GM12878 (cell line): ENCODE results near the gene AGBL4. TPM values are rescaled to one million over a fixed set of nuclear protein-coding genes. Genes with fewer than 3 reads are reported as not detected.

Experiments used
- ATAC-seq: fragments of 200-7000 bp; cut with Tn5 transposase; 3 replicates; pipeline ENCODE4 v1.9.1; 2020; ENCODE audit warnings: mild to moderate bottlenecking, moderate library complexity
- BruUV-seq: library from RNA; stranded (reverse); fragments of 400-500 nt; replicated peaks from 2 replicates; lab custom pipeline; 2021; lab: Mats Ljungman, UMichigan
- CTCF ChIA-PET: fragments of 300-600 bp; sonication (Branson Sonifier 250); formaldehyde crosslinking; extraction: SDS; loops from one replicate; lab custom pipeline; 2021; ENCODE audit warnings: inconsistent platforms; lab: Yijun Ruan, JAX
- POLR2A ChIA-PET: fragments of 350-600 bp; formaldehyde crosslinking; extraction: SDS; loops from one replicate; lab custom pipeline; 2021; ENCODE audit warnings: inconsistent platforms; lab: Charles Lee
- RAD21 ChIA-PET: fragments of 300-600 bp; sonication (Branson Sonifier 250); formaldehyde crosslinking; loops from one replicate; lab custom pipeline; 2023; ENCODE audit warnings: antibody characterized with exemption; ENCODE audit not compliant: unreplicated experiment; lab: Charles Lee
- SMC1A ChIA-PET: fragments of 300-600 bp; sonication (Branson Sonifier 250); formaldehyde crosslinking; loops from one replicate; lab custom pipeline; 2023; ENCODE audit not compliant: unreplicated experiment, uncharacterized antibody; lab: Charles Lee
- DNase-seq: peaks from one replicate; pipeline ENCODE4 v3.0.0-alpha.2; 2011; ENCODE audit warnings: low read depth, low spot score
- FAIRE-seq: peaks from 3 replicates; lab custom pipeline; 2011; peaks lifted over from hg19 to GRCh38; lab: Jason Lieb, UNC
- H2AFZ ChIP-seq: 2 replicates; pipeline ENCODE4 v1.6.0; 2011; ENCODE audit warnings: low read depth, low read length, control low read depth; ENCODE audit not compliant: control insufficient read depth
- H3K27ac ChIP-seq: 2 replicates; pipeline ENCODE4 v1.5.1; 2011; ENCODE audit warnings: control low read depth; ENCODE audit not compliant: control insufficient read depth, insufficient read depth
- H3K27me3 ChIP-seq, 2 experiments: replicated peaks in 1 of 2; 2 replicates each; pipeline versions ENCODE4 v1.6.0 to v1.6.1; 2011; ENCODE audit warnings: low read length in 1 of 2; ENCODE audit not compliant: control insufficient read depth in 2 of 2, insufficient read depth in 2 of 2
- H3K36me3 ChIP-seq, 2 experiments: 2 replicates each; pipeline ENCODE4 v1.5.1; 2011; ENCODE audit warnings: low read length in 1 of 2; ENCODE audit not compliant: control insufficient read depth in 2 of 2, insufficient read depth in 2 of 2
- H3K4me1 ChIP-seq: 2 replicates; pipeline ENCODE4 v1.6.1; 2011; ENCODE audit warnings: mild to moderate bottlenecking, low read length, moderate library complexity, mixed read lengths; ENCODE audit not compliant: control insufficient read depth, insufficient read depth
- H3K4me2 ChIP-seq: 2 replicates; pipeline ENCODE4 v1.6.0; 2011; ENCODE audit warnings: control low read depth; ENCODE audit not compliant: control insufficient read depth, insufficient read depth
- H3K4me3 ChIP-seq: fragments of 200-600 bp; sonication (generic); 2 replicates; pipeline ENCODE4 v1.5.1; 2016
- H3K79me2 ChIP-seq: 2 replicates; pipeline ENCODE4 v1.6.0; 2011; ENCODE audit warnings: low read length; ENCODE audit not compliant: control insufficient read depth, insufficient read depth
- H3K9ac ChIP-seq: 2 replicates; pipeline ENCODE4 v1.8.0; 2011; ENCODE audit warnings: low read length, control low read depth, mixed read lengths; ENCODE audit not compliant: control insufficient read depth, insufficient read depth
- H3K9me3 ChIP-seq: replicated peaks from 3 replicates; pipeline ENCODE4 v1.5.1; 2011; ENCODE audit warnings: mild to moderate bottlenecking, low read length; ENCODE audit not compliant: control insufficient read depth, insufficient read depth
- H4K20me1 ChIP-seq: 2 replicates; pipeline ENCODE4 v1.6.0; 2011; ENCODE audit not compliant: control insufficient read depth, insufficient read depth
- BCL3 ChIP-seq: IDR thresholded peaks from 2 replicates; pipeline ENCODE4 v1.6.1; 2011; ENCODE audit warnings: borderline replicate concordance, low read depth, mild to moderate bottlenecking, moderate library complexity, low read length; ENCODE audit not compliant: insufficient read depth, poor library complexity, severe bottlenecking
- BHLHE40 ChIP-seq, 2 experiments: fragments of 450-650 bp in 1 of 2; IDR thresholded peaks; 2 replicates each; pipeline ENCODE4 v1.6.1; 2011 to 2017; ENCODE audit warnings: low read depth in 2 of 2, borderline replicate concordance in 1 of 2, improper control_type of control experiment in 1 of 2, low read length in 1 of 2, mild to moderate bottlenecking in 1 of 2
- ESRRA ChIP-seq: IDR thresholded peaks from 2 replicates; pipeline ENCODE4 v1.6.1; 2012; ENCODE audit warnings: mild to moderate bottlenecking, low read length, improper control_type of control experiment
- MTA2 ChIP-seq: fragments of 450-650 bp; IDR thresholded peaks from 2 replicates; pipeline ENCODE4 v1.6.1; 2016; ENCODE audit warnings: low read depth, mild to moderate bottlenecking, moderate library complexity
- MTA3 ChIP-seq: IDR thresholded peaks from 2 replicates; pipeline ENCODE4 v1.6.1; 2012; ENCODE audit warnings: low read length, inconsistent platforms, borderline replicate concordance
- MXI1 ChIP-seq: fragments of 150-350 bp; IDR thresholded peaks from 2 replicates; pipeline ENCODE4 v1.6.1; 2011; ENCODE audit warnings: low read depth, mild to moderate bottlenecking, inconsistent platforms, low read length, improper control_type of control experiment
- NFYA ChIP-seq: IDR thresholded peaks from 2 replicates; pipeline ENCODE4 v1.6.1; 2011; ENCODE audit warnings: low read depth, mild to moderate bottlenecking, low read length, improper control_type of control experiment, borderline replicate concordance
- NR2F1 ChIP-seq: fragments of 450-650 bp; conservative IDR thresholded peaks from 2 replicates; pipeline ENCODE4 v1.6.1; 2017; ENCODE audit warnings: mild to moderate bottlenecking
- USF2 ChIP-seq: IDR thresholded peaks from 2 replicates; pipeline ENCODE4 v1.6.1; 2011; ENCODE audit warnings: low read depth, low read length, improper control_type of control experiment, borderline replicate concordance
- ZNF384 ChIP-seq: IDR thresholded peaks from 2 replicates; pipeline ENCODE4 v1.6.1; 2012; ENCODE audit warnings: low read depth, mild to moderate bottlenecking, low read length, improper control_type of control experiment, borderline replicate concordance
- WGBS: methylation state at CpG from one replicate; pipeline ENCODE4 v1.1.6; 2016; ENCODE audit warnings: low lambda C conversion rate; ENCODE audit not compliant: insufficient replicate concordance, insufficient coverage; ENCODE audit errors: missing lambda C conversion rate; 5-methylcytosine and 5-hydroxymethylcytosine counted together
- in situ Hi-C: fragments of 300-500 bp; cut with MboI; formaldehyde crosslinking; loops from 9 replicates; pipeline ENCODE4 v1.14.3; 2018; ENCODE audit warnings: mixed read lengths
- intact Hi-C: fragments of 100-400 bp; cut with micrococcal nuclease; formaldehyde crosslinking; loops from one replicate; pipeline ENCODE4 v1.14.2; 2022; ENCODE audit not compliant: unreplicated experiment
- polyA plus RNA-seq, 11 experiments: library from polyadenylated mRNA; depleted of rRNA in 4 of 11; unstranded in 6 of 11; stranded (reverse) in 5 of 11; fragments of >200 nt; fragmentation: Nextera tagmentation in 4 of 11; fragmentation: Illumina TruSeq in 1 of 11; extraction: Ambion mirVana in 4 of 11; extraction: Trizol in 1 of 11; gene quantifications; 1 replicate in 1 of 11; 2 replicates in 10 of 11; pipeline versions ENCODE4 v1.2.1 to v1.2.3, GENCODE V29; 2011 to 2016; ENCODE audit warnings: inconsistent platforms in 2 of 11, missing spikeins in 2 of 11, low read depth in 1 of 11
- total RNA-seq, 4 experiments: library from RNA; depleted of rRNA in 3 of 4; stranded (reverse); fragments of >200 nt in 3 of 4; fragmentation: Illumina TruSeq in 1 of 4; extraction: Trizol in 1 of 4; gene quantifications; 2 replicates each; pipeline versions ENCODE4 v1.2.1 to v1.2.3, GENCODE V29; 2013 to 2021
- TF ChIP-seq, protein P1 (sequence below): IDR thresholded peaks from 2 replicates; pipeline ENCODE4 v1.6.1; 2012; ENCODE audit warnings: improper control_type of control experiment, low read depth, low read length; ENCODE audit not compliant: insufficient replicate concordance
- TF ChIP-seq, protein P2 (sequence below): fragments of 450-650 bp; IDR thresholded peaks from 2 replicates; pipeline ENCODE4 v1.6.1; 2016; ENCODE audit warnings: mild to moderate bottlenecking, moderate library complexity, borderline replicate concordance

AGBL4 gene
- total and polyA plus RNA-seq, 10 of the 15 experiments (the other 5 are each of a cell fraction or from before 2014, with no cell fraction given) = 0.31 TPM; not detected in 9

DNA sequence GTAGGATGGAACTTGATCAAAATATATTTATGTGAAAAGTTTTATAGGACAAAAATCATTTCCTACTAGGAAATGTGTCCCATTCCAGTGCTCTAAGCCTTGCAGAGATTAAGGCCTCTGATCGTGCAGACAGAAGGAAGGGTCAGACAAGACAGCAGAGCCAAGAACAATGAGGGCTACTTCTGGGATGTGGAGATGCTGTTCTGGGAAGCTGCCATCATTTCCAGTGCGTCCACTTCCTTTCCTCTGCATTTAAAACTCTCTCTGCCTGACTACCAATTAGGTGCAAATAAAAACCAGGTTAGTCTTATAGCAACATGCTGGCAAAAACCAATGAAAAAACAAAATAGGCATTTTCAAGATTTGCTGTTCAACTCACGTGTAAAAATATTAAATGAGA, 1283.1 kb downstream of the AGBL4 start:
- intact Hi-C loops = no loop called here
- in situ Hi-C loops = no loop called here
- ChIA-PET CTCF (no interaction called here), RAD21 (no interaction called here), POLR2A (no interaction called here), SMC1A (no interaction called here)
- no peaks in the 10 kb centered on the region for H3K36me3 ChIP-seq
- H3K79me2 ChIP-seq = no peaks in the 10 kb centered on the region
- TF ChIP-seq BHLHE40 (IDR thresholded peaks at IDR 0.05; ENCODE audit: borderline replicate concordance in 1 of 2, low read depth in 2 of 2, low read length in 1 of 2) (no peak), NFYA (no peak), MTA3 (no peak), USF2 (no peak), ESRRA (no peak), ZNF384 (no peak), MTA2 (no peak), BCL3 (no peak), NR2F1 (no peak), MXI1 (no peak)
- TF ChIP-seq, protein P1, sequence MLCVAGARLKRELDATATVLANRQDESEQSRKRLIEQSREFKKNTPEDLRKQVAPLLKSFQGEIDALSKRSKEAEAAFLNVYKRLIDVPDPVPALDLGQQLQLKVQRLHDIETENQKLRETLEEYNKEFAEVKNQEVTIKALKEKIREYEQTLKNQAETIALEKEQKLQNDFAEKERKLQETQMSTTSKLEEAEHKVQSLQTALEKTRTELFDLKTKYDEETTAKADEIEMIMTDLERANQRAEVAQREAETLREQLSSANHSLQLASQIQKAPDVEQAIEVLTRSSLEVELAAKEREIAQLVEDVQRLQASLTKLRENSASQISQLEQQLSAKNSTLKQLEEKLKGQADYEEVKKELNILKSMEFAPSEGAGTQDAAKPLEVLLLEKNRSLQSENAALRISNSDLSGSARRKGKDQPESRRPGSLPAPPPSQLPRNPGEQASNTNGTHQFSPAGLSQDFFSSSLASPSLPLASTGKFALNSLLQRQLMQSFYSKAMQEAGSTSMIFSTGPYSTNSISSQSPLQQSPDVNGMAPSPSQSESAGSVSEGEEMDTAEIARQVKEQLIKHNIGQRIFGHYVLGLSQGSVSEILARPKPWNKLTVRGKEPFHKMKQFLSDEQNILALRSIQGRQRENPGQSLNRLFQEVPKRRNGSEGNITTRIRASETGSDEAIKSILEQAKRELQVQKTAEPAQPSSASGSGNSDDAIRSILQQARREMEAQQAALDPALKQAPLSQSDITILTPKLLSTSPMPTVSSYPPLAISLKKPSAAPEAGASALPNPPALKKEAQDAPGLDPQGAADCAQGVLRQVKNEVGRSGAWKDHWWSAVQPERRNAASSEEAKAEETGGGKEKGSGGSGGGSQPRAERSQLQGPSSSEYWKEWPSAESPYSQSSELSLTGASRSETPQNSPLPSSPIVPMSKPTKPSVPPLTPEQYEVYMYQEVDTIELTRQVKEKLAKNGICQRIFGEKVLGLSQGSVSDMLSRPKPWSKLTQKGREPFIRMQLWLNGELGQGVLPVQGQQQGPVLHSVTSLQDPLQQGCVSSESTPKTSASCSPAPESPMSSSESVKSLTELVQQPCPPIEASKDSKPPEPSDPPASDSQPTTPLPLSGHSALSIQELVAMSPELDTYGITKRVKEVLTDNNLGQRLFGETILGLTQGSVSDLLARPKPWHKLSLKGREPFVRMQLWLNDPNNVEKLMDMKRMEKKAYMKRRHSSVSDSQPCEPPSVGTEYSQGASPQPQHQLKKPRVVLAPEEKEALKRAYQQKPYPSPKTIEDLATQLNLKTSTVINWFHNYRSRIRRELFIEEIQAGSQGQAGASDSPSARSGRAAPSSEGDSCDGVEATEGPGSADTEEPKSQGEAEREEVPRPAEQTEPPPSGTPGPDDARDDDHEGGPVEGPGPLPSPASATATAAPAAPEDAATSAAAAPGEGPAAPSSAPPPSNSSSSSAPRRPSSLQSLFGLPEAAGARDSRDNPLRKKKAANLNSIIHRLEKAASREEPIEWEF = no peak
- TF ChIP-seq, protein P2, sequence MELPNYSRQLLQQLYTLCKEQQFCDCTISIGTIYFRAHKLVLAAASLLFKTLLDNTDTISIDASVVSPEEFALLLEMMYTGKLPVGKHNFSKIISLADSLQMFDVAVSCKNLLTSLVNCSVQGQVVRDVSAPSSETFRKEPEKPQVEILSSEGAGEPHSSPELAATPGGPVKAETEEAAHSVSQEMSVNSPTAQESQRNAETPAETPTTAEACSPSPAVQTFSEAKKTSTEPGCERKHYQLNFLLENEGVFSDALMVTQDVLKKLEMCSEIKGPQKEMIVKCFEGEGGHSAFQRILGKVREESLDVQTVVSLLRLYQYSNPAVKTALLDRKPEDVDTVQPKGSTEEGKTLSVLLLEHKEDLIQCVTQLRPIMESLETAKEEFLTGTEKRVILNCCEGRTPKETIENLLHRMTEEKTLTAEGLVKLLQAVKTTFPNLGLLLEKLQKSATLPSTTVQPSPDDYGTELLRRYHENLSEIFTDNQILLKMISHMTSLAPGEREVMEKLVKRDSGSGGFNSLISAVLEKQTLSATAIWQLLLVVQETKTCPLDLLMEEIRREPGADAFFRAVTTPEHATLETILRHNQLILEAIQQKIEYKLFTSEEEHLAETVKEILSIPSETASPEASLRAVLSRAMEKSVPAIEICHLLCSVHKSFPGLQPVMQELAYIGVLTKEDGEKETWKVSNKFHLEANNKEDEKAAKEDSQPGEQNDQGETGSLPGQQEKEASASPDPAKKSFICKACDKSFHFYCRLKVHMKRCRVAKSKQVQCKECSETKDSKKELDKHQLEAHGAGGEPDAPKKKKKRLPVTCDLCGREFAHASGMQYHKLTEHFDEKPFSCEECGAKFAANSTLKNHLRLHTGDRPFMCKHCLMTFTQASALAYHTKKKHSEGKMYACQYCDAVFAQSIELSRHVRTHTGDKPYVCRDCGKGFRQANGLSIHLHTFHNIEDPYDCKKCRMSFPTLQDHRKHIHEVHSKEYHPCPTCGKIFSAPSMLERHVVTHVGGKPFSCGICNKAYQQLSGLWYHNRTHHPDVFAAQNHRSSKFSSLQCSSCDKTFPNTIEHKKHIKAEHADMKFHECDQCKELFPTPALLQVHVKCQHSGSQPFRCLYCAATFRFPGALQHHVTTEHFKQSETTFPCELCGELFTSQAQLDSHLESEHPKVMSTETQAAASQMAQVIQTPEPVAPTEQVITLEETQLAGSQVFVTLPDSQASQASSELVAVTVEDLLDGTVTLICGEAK = no peak
- H3K27me3 ChIP-seq = no peaks in the 10 kb centered on the region; a peak in 1 of 4 replicates
- WGBS = 0% methylated on average over 3 of the region's 3 CpGs
- DNase-seq (no peak), FAIRE-seq (no peak), ATAC-seq (no peak)
- H3K4me3 ChIP-seq = no peak overlapping the region
- BruUV-seq = no TSS peak
- H3K9ac ChIP-seq = no peak overlapping the region
- no peaks in the 10 kb centered on the region for H4K20me1 ChIP-seq
- no peaks in the 10 kb centered on the region for H3K4me1 ChIP-seq
- H3K4me2 ChIP-seq = no peak overlapping the region
- no peak overlapping the region for H2AFZ ChIP-seq
- H3K27ac ChIP-seq = no peak overlapping the region
- no peaks in the 10 kb centered on the region for H3K9me3 ChIP-seq
